CD14-positive monocyte (primary cell): Measurements from ENCODE around the gene MAML3. TPM values are rescaled to one million over a fixed set of nuclear protein-coding genes. Genes with fewer than 3 reads are reported as not detected.

ENCODE experiments used
- DNase-seq, 3 donors: peaks; one replicate each; pipeline ENCODE4 v3.0.0-alpha.2; 2011 to 2022
- H2AFZ ChIP-seq: 2 replicates; pipeline ENCODE4 v1.6.0; 2012; ENCODE audit warnings: mild to moderate bottlenecking, low read depth, low read length, inconsistent platforms; ENCODE audit not compliant: insufficient read depth, poor library complexity, severe bottlenecking
- H3K27ac ChIP-seq, 2 donors: 1 replicate in 1 of 2; 2 replicates in 1 of 2; pipeline ENCODE4 v1.5.1; 2012 to 2013; ENCODE audit warnings: low read length in 2 of 2, control low read depth in 1 of 2, inconsistent platforms in 1 of 2, low read depth in 1 of 2, mild to moderate bottlenecking in 1 of 2
- H3K27me3 ChIP-seq, 2 donors: one replicate each; pipeline versions ENCODE4 v1.6.0 to v1.6.1; 2011 to 2013; ENCODE audit warnings: low read length in 2 of 2; ENCODE audit not compliant: control insufficient read depth in 2 of 2, insufficient read depth in 2 of 2
- H3K36me3 ChIP-seq, 2 donors: replicated peaks in 1 of 2; 1 replicate in 1 of 2; 2 replicates in 1 of 2; pipeline versions ENCODE4 v1.5.1 to v1.6.1; 2012 to 2013; ENCODE audit warnings: low read length in 2 of 2, control low read depth in 1 of 2, inconsistent platforms in 1 of 2, mild to moderate bottlenecking in 1 of 2; ENCODE audit not compliant: insufficient read depth in 2 of 2, control insufficient read depth in 1 of 2
- H3K4me1 ChIP-seq, 2 donors: 1 replicate in 1 of 2; 2 replicates in 1 of 2; pipeline versions ENCODE4 v1.5.1 to v1.6.1; 2012 to 2013; ENCODE audit warnings: low read length in 2 of 2, control low read depth in 1 of 2, inconsistent platforms in 1 of 2, mild to moderate bottlenecking in 1 of 2, moderate library complexity in 1 of 2; ENCODE audit not compliant: insufficient read depth in 2 of 2, control insufficient read depth in 1 of 2
- H3K4me2 ChIP-seq: replicated peaks from 2 replicates; pipeline ENCODE3; 2012; ENCODE audit warnings: low read length, moderate library complexity, mild to moderate bottlenecking; ENCODE audit not compliant: poor library complexity, severe bottlenecking; ENCODE audit errors: extremely low read depth
- H3K4me3 ChIP-seq, 3 experiments: fragments of 200-600 bp in 1 of 3; sonication (generic) in 1 of 3; replicated peaks in 1 of 3; 1 replicate in 2 of 3; 2 replicates in 1 of 3; pipeline ENCODE4 v1.5.1; 2011 to 2013; ENCODE audit warnings: low read length in 3 of 3, mild to moderate bottlenecking in 3 of 3, control low read depth in 2 of 3, low read depth in 2 of 3, inconsistent platforms in 1 of 3, moderate library complexity in 1 of 3
- H3K79me2 ChIP-seq: 2 replicates; pipeline ENCODE4 v1.6.0; 2012; ENCODE audit warnings: mild to moderate bottlenecking, control low read depth, inconsistent platforms, low read length, moderate library complexity; ENCODE audit not compliant: insufficient read depth
- H3K9ac ChIP-seq: 2 replicates; pipeline ENCODE4 v1.6.0; 2017; ENCODE audit warnings: low read length, mild to moderate bottlenecking; ENCODE audit not compliant: insufficient read depth, poor library complexity, severe bottlenecking
- H3K9me3 ChIP-seq, 2 donors: replicated peaks in 1 of 2; 1 replicate in 1 of 2; 2 replicates in 1 of 2; pipeline versions ENCODE4 v1.5.1 to v1.6.1; 2012 to 2013; ENCODE audit warnings: low read length in 2 of 2, control low read depth in 1 of 2; ENCODE audit not compliant: control insufficient read depth in 1 of 2, insufficient read depth in 1 of 2
- H4K20me1 ChIP-seq: 2 replicates; pipeline ENCODE4 v1.6.0; 2012; ENCODE audit warnings: mild to moderate bottlenecking, low read length, control low read depth, moderate library complexity; ENCODE audit not compliant: insufficient read depth
- H3K27ac Mint-ChIP-seq, 7 donors: one replicate each; pipeline ENCODE4 v1.8.0; 2020; ENCODE audit warnings: mild to moderate bottlenecking in 7 of 7, mixed read lengths in 7 of 7, moderate library complexity in 6 of 7, inconsistent platforms in 2 of 7
- H3K27me3 Mint-ChIP-seq, 3 donors: one replicate each; pipeline ENCODE4 v1.8.0; 2021 to 2022; ENCODE audit warnings: low read depth in 3 of 3, mild to moderate bottlenecking in 3 of 3, mixed read lengths in 3 of 3, moderate library complexity in 3 of 3, inconsistent platforms in 1 of 3
- H3K36me3 Mint-ChIP-seq, 2 donors: one replicate each; pipeline ENCODE4 v1.8.0; 2020; ENCODE audit warnings: mixed read lengths in 2 of 2, inconsistent platforms in 1 of 2, mild to moderate bottlenecking in 1 of 2
- H3K4me1 Mint-ChIP-seq: one replicate; pipeline ENCODE4 v1.8.0; 2020; ENCODE audit warnings: mild to moderate bottlenecking, mixed read lengths
- H3K4me3 Mint-ChIP-seq, 2 donors: one replicate each; pipeline ENCODE4 v1.8.0; 2020; ENCODE audit warnings: mild to moderate bottlenecking in 2 of 2, mixed read lengths in 2 of 2, moderate library complexity in 1 of 2
- H3K9me3 Mint-ChIP-seq, 7 donors: one replicate each; pipeline ENCODE4 v1.8.0; 2020 to 2022; ENCODE audit warnings: mixed read lengths in 7 of 7, mild to moderate bottlenecking in 6 of 7, moderate library complexity in 6 of 7, inconsistent platforms in 2 of 7
- CTCF ChIP-seq: fragments of 200-600 bp; IDR thresholded peaks from one replicate; pipeline ENCODE4 v1.8.0; 2022; ENCODE audit warnings: antibody characterized with exemption, mild to moderate bottlenecking
- WGBS: methylation state at CpG from one replicate; pipeline ENCODE4 v1.1.5; 2013; ENCODE audit warnings: missing lambda C conversion rate; ENCODE audit not compliant: insufficient coverage; 5-methylcytosine and 5-hydroxymethylcytosine counted together
- intact Hi-C, 2 donors: fragments of 100-400 bp; cut with micrococcal nuclease; formaldehyde crosslinking; loops; one replicate each; pipeline versions ENCODE4 v1.15.0 to v1.15.1; 2023
- polyA plus RNA-seq, 3 donors: library from polyadenylated mRNA; depleted of rRNA in 1 of 3; unstranded in 2 of 3; stranded (reverse) in 1 of 3; fragments of 300-500 nt in 2 of 3; fragments of >200 nt in 1 of 3; fragmentation: Illumina TruSeq in 2 of 3; gene quantifications; 1 replicate in 2 of 3; 2 replicates in 1 of 3; pipeline ENCODE4 v1.2.3, GENCODE V29; 2012 to 2021

MAML3 gene
- polyA plus RNA-seq, 3 donors = 1.5 to 6.5 (median 2.3) TPM

DNA sequence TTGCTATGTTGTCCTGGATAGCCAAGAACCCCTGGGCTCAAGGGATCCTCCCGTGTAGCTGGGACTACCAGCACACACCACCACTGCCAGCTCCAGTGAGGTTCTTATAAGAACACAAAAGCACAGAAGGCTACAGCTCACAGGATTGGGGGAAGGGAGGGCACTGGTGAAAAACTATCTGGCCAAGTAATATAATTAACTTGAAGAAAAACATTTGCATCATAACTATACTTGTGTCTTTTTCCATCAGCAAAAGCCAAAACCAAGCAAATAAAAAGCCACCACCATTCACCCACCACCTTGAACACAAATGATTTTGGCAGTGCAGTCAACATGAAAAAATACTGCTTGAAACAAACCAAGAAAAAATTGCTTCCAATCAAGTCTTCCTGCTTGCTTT, 188.2 kb downstream of the MAML3 start:
- Histone ChIP-seq H3K27me3 (no peaks in the 10 kb centered on the region), H3K4me1 (peaks cover 25 to 40% of the 10 kb centered on the region in 2 donors), H3K9ac (no peak overlapping the region), H2AFZ (no peak overlapping the region), H4K20me1 (no peaks in the 10 kb centered on the region), H3K9me3 (no peaks in the 10 kb centered on the region), H3K27ac (no peak overlapping the region), H3K4me2 (no peak overlapping the region), H3K36me3 (no peaks in the 10 kb centered on the region), H3K4me3 (no peak overlapping the region), H3K79me2 (peaks cover 25% of the 10 kb centered on the region)
- H3K4me3 Mint-ChIP-seq = no peak overlapping the region
- WGBS = no CpG with 5 or more reads among the region's 1 CpG
- no peak overlapping the region for H3K27ac Mint-ChIP-seq
- H3K4me1 Mint-ChIP-seq = peaks cover 35% of the 10 kb centered on the region
- no peaks in the 10 kb centered on the region for H3K9me3 Mint-ChIP-seq
- H3K36me3 Mint-ChIP-seq = no peaks in the 10 kb centered on the region
- TF ChIP-seq CTCF = no peak
- intact Hi-C loops = no loop called here
- H3K27me3 Mint-ChIP-seq = no peaks in the 10 kb centered on the region
- no peak for DNase-seq

DNA sequence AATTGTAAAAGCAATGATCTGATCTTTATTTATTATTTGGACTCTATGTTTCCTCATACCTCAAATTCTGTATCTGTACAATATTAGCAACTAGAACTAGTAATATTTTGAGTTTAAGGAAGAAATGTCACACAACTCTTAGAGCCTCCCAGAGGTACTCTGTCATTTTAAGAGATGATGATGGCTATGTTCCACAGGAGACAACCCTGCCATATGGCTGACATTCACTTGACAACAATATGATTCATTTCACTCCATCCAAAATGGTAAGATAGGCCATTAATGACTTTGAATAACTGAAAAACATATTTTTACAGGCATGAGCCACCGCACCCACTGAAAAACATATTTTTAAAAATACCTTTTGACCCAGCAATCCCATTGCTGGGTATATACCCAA, 190.3 kb downstream of the MAML3 start:
- no peaks in the 10 kb centered on the region for H3K36me3 Mint-ChIP-seq

More for the DNA sequence above, 190.3 kb downstream of the MAML3 start:
- no peak overlapping the region for H3K4me2 ChIP-seq
- H3K79me2 ChIP-seq = peaks cover 20% of the 10 kb centered on the region
- no peak overlapping the region for H3K27ac ChIP-seq
- H3K27me3 ChIP-seq = no peaks in the 10 kb centered on the region
- no peak overlapping the region for H3K9ac ChIP-seq
- TF ChIP-seq CTCF = no peak
- no peak overlapping the region for H2AFZ ChIP-seq
- WGBS = 100% methylated on average over 1 of the region's 1 CpG
- Mint-ChIP-seq H3K27ac (no peak overlapping the region), H3K27me3 (no peaks in the 10 kb centered on the region), H3K4me1 (peaks cover 39% of the 10 kb centered on the region), H3K4me3 (no peak overlapping the region), H3K9me3 (no peaks in the 10 kb centered on the region)
- no peaks in the 10 kb centered on the region for H4K20me1 ChIP-seq
- intact Hi-C loops = no loop called here
- H3K36me3 ChIP-seq = no peaks in the 10 kb centered on the region
- no peak overlapping the region for H3K4me3 ChIP-seq
- no peaks in the 10 kb centered on the region for H3K9me3 ChIP-seq
- no peak for DNase-seq
- peaks cover 25 to 35% of the 10 kb centered on the region in 2 donors for H3K4me1 ChIP-seq
